Inflammatory macrophage treated with lipopolysaccharide for 1 hour (primary cell): Measurements from ENCODE around the gene KRTAP8-1.

ENCODE experiments used
- DNase-seq, 2 donors: peaks; one replicate each; pipeline ENCODE4 v3.0.0-alpha.2; 2020 to 2022

Gene KRTAP8-1

DNA sequence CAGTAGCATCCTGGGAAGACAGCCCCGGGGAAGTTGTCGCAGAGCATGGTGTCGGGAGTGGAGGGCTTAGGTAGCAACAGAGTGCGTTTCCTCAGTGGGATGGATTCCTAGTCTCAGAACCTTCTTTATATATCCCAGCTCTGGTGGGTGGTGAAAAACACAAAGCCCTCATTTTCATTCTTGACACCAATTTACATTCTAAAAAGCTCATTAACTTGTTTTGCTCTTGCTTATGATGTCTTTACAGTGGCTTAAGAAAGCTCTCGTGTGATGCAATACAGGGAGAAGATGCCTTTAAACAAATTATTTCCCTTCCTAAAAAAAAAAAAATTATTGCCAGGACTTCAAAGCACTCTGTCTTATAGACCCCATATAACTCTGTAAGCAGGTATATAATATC is at the start of gene KRTAP8-1:
Gene KRTAP8-1 (minus strand): TSS at position 101 of the 400 bp plus-strand sequence. CDS start 54 bp downstream, at position 47.
- no peak for DNase-seq

GRCh38 chr21:30847627-30848500 is 34.8 kb upstream of the KRTAP8-1 start:
- no peak for DNase-seq

DNA sequence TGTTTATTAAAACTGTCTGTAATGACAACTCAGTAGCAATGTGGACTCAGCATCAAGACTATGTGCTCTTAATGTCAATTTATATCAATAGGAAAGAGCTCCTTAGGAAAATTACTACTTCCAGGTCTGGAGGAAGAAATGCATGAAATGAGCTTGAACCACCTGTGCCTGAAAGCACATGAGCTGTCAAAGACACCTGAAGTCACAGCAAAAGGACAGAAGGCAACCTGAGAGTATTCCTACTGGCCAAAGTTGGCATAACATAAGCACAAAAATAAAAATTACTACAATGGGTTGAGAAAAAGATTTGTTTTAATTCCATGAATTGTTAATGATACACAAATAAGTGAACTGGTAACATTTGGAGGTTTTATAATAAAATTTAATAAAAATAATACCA is 29.9 kb upstream of the KRTAP8-1 start:
- no peak for DNase-seq

DNA sequence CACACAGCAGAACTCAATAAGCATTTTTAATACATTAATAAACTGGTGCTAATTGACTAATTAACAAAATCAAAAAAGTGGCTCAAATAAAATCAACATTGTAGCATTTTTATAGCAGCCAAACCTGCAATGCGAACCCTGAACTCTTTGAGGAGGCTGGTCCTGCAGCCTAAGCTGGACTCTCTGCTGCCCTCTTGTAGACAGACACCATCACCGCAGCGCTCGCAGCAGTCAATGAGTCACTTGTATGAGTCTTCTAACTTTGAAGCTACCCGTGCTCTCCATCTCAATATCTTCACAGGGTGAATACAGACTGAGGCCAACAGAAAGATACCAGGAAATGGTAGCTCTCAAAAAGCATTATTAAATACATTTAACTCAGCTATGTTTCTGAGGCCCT is 26.2 kb upstream of the KRTAP8-1 start:
- DNase-seq = no peak

- no peak for DNase-seq
These were observed 25.5 kb upstream of the KRTAP8-1 start for GRCh38 chr21:30838536-30838935.

DNA sequence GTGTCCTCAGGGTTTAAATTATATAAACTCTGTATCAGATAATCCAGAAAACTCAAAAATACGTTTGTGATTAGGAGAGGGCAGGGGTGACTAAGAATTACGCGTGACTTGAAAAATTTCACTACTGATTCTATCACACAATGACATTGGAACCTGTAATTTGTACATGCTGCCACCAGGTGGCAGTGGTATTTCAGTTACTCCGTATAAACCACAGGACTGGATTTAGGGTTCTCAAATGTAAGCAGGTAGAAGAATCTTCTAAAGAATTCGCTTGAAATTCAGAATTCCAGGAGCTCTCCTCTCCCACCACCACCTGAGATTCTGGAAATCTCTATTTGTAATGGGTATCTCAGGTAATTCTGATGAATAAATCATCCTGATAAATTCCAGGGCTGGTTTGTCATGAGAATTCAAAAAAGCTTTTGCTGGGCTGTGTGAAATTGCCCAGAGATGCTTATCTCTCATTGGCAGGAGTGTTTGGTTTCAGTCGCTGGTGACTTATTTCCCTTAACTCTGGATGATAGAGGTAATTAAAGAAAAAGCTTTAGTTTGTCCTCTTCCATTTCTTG is 18.2 kb upstream of the KRTAP8-1 start:
- DNase-seq = peak; percentile 11 to 67

DNA sequence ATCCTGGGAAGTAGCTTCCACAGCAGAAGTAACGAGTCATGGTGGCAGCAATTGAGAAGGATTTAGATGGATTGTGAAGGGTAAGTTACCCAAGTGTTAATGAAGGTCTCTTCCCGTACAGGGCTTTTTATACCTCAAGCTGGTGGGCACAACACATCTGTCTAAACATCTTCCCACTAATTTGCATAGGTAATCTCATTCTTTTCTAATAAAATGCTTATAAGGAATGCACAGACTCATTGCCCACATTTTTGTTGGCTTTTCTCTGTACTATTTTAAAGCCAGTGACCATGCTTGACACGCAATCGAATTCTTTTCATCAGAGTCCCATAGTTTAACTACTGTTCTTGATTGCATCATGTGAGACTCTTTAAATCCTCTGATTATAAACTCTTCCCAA is 16.6 kb upstream of the KRTAP8-1 start, which contains the start of gene KRTAP7-1:
Gene KRTAP7-1 (minus strand): TSS at position 101 of the 400 bp plus-strand sequence. CDS start 61 bp downstream, at position 40.
- no peak for DNase-seq

- DNase-seq = no peak
These were observed 6.0 kb upstream of the KRTAP8-1 start for GRCh38 chr21:30818837-30819610.

DNA sequence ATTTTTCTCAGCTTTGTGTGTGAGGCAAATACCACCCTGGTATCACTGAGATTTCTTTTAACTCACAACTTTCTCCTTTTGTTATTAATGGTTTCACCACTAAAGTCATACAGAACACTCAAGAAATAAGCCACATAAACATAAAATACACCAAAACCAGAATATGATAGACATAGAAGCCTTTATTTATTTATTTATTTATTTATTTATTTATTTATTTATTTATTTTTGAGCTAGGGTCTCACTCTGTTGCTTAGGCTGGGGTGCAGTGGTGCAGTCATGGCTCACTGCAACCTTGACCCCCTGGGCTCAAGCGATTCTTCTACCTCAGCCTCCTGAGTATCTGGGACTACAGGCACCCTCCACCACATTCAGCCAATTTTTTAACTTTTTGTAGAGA is 12.5 kb downstream of the KRTAP8-1 start:
- DNase-seq = no peak

- no peak for DNase-seq
These were observed 19.3 kb downstream of the KRTAP8-1 start for GRCh38 chr21:30793581-30794314.

DNA sequence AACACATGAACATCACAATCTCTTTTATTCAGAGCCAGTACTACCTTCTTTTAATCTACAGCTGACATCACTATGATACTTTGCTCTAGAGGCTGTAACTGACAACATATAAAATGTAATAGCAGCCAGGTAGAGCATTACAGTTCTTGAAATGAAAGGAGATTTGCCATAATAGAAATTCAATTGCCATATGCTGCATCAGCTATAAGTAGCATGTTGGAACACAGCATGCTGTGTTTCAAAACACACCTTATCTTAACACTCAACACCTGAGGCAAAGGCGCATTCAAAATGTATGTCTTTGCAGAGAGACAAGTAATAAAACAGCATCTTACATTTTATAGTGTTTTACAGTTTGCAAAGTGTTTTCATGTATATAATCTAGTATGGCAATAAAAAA is 33.8 kb downstream of the KRTAP8-1 start:
- DNase-seq = no peak

GRCh38 chr21:30769724-30770431 is 43.2 kb downstream of the KRTAP8-1 start:
- no peak for DNase-seq
